Measurements from ENCODE around the gene STX3. TPM values are rescaled to one million over a fixed set of nuclear protein-coding genes. Genes with fewer than 3 reads are reported as not detected.
"Not testable (repeated sequence)": the region's sequence is repeated elsewhere in the genome, so short reads cannot be mapped to it uniquely, and the experiment has no call there.

Gene STX3
- total RNA-seq, 1 donor from 2014 or later: 12.1 TPM

- no peak for ATAC-seq
Measured at GRCh38 chr11:59794417-59794816, 39.2 kb downstream of the STX3 start.

GRCh38 chr11:59800390-59801025 lies 45.3 kb downstream of the STX3 start:
- ATAC-seq: peak; percentile 59

GRCh38 chr11:59801160-59801706 lies 46.1 kb downstream of the STX3 start:
- peak; percentile 50 for ATAC-seq

GRCh38 chr11:59801981-59802638 lies 46.9 kb downstream of the STX3 start:
- peak; percentile 34 for ATAC-seq

- peak; percentile 63 for ATAC-seq
Measured at GRCh38 chr11:59802639-59803176, 47.5 kb downstream of the STX3 start.

- no peak for ATAC-seq
Measured at GRCh38 chr11:59804061-59804460, 48.9 kb downstream of the STX3 start.

GRCh38 chr11:59807047-59807610 lies 52.0 kb downstream of the STX3 start:
- no peak for ATAC-seq

GRCh38 chr11:59810189-59810910 lies 55.2 kb downstream of the STX3 start, which contains the start of gene MRPL16:
Gene MRPL16 (minus strand): TSS chr11:59810778. CDS start chr11:59810658, 120 bp downstream.
- peak; percentile 100 for ATAC-seq

- ATAC-seq: no peak
Measured at GRCh38 chr11:59810911-59811259, 55.7 kb downstream of the STX3 start.

- no peak for ATAC-seq
Measured at GRCh38 chr11:59812220-59812619, 57.0 kb downstream of the STX3 start.

- no peak for ATAC-seq
Measured at GRCh38 chr11:59813364-59813763, 58.2 kb downstream of the STX3 start.

- no peak for ATAC-seq
Measured at GRCh38 chr11:59814021-59814420, 58.8 kb downstream of the STX3 start.

- no peak for ATAC-seq
Measured at GRCh38 chr11:59815754-59816153, 60.6 kb downstream of the STX3 start.

- ATAC-seq: not testable (repeated sequence)
Measured at GRCh38 chr11:59816434-59816833, 61.3 kb downstream of the STX3 start.

GRCh38 chr11:59818572-59818971 lies 63.4 kb downstream of the STX3 start:
- ATAC-seq: no peak

GRCh38 chr11:59822989-59823566 lies 67.9 kb downstream of the STX3 start:
- peak; percentile 79 for ATAC-seq

- ATAC-seq: no peak
Measured at GRCh38 chr11:59829358-59829757, 74.2 kb downstream of the STX3 start.

GRCh38 chr11:59833602-59834001 lies 78.4 kb downstream of the STX3 start:
- no peak for ATAC-seq

GRCh38 chr11:59839615-59840014 lies 84.4 kb downstream of the STX3 start:
- no peak for ATAC-seq

GRCh38 chr11:59841514-59841913 lies 86.3 kb downstream of the STX3 start:
- no peak for ATAC-seq

GRCh38 chr11:59842316-59842715 lies 87.1 kb downstream of the STX3 start:
- no peak for ATAC-seq

GRCh38 chr11:59845399-59845798 lies 90.2 kb downstream of the STX3 start, which contains the start of gene CBLIF:
Gene CBLIF (minus strand): TSS chr11:59845499. CDS start chr11:59845453, 46 bp downstream.
- no peak for ATAC-seq

All from esophagus mucosa (tissue), 1 donor.